ENCODE data around the gene NAA80.

DNA sequence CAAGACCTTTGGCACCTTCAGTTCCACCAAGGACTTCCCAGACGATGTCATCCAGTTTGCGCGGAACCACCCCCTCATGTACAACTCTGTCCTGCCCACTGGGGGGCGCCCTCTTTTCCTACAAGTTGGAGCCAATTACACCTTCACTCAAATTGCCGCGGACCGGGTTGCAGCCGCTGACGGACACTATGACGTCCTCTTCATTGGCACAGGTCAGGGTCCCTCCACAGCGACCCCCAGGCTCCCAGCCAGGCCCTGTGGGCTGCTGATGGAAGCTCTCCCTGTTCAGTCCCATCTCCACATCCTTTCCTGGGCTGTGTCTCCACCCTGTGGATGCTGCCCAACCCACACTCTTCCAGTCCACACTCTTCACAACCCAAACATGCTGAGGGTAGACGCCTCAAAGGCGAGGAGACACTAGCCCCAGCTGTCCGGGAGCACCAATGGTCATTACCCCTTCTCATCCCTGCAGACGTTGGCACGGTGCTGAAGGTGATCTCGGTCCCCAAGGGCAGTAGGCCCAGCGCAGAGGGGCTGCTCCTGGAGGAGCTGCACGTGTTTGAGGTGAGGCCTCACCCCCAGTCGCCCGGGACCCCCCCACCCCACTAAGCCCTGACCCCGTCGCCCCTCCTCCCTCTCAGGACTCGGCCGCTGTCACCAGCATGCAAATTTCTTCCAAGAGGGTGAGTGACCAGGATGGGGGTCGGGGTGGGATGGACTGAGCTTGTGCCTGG, 24.7 kb downstream of the NAA80 start:
- TF ChIP-seq EP300 (IDR thresholded peaks at IDR 0.05) (peak in 1 of 2 donors; percentile 54), POLR2A (IDR thresholded peaks at IDR 0.05) (no peak)
